ENCODE data around the gene CALR3. TPM values are rescaled to one million over a fixed set of nuclear protein-coding genes. Genes with fewer than 3 reads are reported as not detected.

CALR3 gene
- total RNA-seq, 2 donors from 2014 or later, result not detected

DNA sequence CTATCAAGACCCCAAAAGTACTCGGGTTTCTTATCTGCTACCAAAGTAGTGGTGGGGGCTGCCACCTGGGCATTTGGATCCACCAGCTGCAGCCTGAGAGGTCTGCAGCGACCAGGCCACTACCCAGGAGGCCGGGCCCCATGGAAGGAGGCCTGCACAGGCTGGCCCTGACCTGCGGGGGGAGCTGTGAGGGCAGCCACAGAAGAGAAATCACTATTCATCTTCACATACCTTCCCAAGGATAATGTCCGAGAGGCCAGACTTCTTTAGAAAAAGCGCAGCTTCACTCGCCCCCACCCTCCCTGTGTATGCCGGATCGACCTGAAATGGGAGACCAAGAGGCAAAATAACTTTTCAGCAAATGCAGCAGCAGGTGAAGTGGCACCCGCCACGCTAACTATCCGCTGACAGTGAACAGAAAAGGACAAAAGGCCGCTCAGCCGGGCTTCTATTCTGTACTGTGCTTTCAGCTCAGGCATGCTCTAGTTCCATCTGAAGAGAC lies 54.3 kb downstream of the CALR3 start:
- TF ChIP-seq, protein P1, sequence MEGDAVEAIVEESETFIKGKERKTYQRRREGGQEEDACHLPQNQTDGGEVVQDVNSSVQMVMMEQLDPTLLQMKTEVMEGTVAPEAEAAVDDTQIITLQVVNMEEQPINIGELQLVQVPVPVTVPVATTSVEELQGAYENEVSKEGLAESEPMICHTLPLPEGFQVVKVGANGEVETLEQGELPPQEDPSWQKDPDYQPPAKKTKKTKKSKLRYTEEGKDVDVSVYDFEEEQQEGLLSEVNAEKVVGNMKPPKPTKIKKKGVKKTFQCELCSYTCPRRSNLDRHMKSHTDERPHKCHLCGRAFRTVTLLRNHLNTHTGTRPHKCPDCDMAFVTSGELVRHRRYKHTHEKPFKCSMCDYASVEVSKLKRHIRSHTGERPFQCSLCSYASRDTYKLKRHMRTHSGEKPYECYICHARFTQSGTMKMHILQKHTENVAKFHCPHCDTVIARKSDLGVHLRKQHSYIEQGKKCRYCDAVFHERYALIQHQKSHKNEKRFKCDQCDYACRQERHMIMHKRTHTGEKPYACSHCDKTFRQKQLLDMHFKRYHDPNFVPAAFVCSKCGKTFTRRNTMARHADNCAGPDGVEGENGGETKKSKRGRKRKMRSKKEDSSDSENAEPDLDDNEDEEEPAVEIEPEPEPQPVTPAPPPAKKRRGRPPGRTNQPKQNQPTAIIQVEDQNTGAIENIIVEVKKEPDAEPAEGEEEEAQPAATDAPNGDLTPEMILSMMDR (IDR thresholded peaks at IDR 0.05), result no peak
- ATAC-seq (ENCODE audit: insufficient number of reproducible peaks, low FRiP score, low read depth) (no peak), DNase-seq (ENCODE audit: low spot score) (no peak)
- Histone ChIP-seq H3K9me3 (no peaks in the 10 kb centered on the region), H3K27me3 (replicated peaks; ENCODE audit: insufficient read depth) (no peaks in the 10 kb centered on the region), H3K4me3 (no peak overlapping the region), H3K36me3 (peaks cover 5% of the 10 kb centered on the region), H3K4me1 (ENCODE audit: control insufficient read depth in 1 of 2, low read depth in 2 of 2) (peaks cover 8 to 25% of the 10 kb centered on the region in 2 donors), H3K27ac (no peak overlapping the region)

DNA sequence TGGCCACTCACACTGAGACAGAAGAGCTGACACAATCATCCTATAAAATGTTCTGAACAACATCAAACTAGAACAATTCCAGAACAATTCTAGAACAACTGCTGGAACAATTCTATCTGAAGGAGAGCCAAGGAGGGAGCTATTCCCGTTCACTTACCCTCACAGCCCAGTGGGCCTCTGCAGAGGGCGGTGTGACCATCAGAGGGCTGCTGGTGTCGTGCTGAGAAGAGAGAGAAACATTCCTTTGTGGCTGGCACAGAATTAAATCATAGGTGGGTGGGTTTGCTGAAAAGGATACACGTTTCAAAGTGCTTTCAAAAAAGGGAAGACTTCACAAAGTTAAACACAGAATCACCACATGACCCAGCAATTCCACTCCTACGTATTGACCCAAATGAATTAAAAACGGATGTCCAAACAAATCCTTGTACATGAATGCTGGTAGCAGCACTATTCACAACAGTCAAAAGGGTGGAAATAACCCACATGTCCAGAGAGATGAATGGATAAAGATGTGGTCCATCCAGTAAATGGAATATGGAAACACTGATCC lies 59.1 kb downstream of the CALR3 start:
- H3K27ac ChIP-seq, result peak overlapping the region; percentile 35 to 68
- TF ChIP-seq, protein P1 (IDR thresholded peaks at IDR 0.05), result no peak
- peaks cover 5% of the 10 kb centered on the region for H3K36me3 ChIP-seq

DNA sequence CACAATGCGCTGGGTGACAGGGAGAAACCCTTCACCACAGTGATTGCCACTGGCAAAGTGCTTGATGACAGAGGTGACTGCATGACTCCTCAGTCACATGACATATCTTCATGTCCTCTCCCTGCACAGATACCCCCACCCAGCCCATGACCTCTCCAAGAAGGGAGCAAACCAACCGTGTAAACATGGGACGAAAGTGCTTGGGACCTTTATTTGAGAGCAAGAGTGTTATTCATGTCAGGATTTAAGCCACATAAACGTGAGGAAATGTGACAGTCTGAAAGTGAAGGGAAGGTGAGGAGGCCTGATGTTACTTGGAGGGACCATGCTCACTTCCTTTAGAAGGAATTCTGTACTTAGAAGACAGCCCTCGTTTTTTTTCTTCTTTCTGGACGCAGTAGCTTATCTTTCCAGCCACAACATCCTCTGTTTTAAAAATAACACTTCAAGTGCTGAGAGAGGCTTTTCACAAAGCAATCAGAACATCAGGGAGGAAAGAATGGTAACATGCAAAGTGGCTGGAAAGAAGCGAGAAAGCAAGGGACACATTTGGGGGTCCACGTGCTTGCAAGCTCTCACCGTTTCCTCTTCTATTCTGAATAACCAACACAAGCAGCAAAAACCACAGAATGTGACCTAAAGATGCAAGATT lies 59.8 kb downstream of the CALR3 start:
- Histone ChIP-seq H3K9me3 (no peaks in the 10 kb centered on the region), H3K4me3 (no peak overlapping the region), H3K27me3 (replicated peaks; ENCODE audit: insufficient read depth) (no peaks in the 10 kb centered on the region), H3K4me1 (ENCODE audit: control insufficient read depth in 1 of 2, low read depth in 2 of 2) (peaks cover 0 to 31% of the 10 kb centered on the region in 2 donors), H3K36me3 (peaks cover 4% of the 10 kb centered on the region), H3K27ac (peak overlapping the region; percentile 35 to 68)
- ATAC-seq (ENCODE audit: insufficient number of reproducible peaks, low FRiP score, low read depth), result no peak
- DNase-seq (ENCODE audit: low spot score), result no peak
- TF ChIP-seq, protein P1 (IDR thresholded peaks at IDR 0.05), result no peak

More for the DNA sequence above, 59.1 kb downstream of the CALR3 start:
- Histone ChIP-seq H3K4me1 (ENCODE audit: control insufficient read depth in 1 of 2, low read depth in 2 of 2) (peaks cover 0 to 31% of the 10 kb centered on the region in 2 donors), H3K9me3 (no peaks in the 10 kb centered on the region), H3K4me3 (no peak overlapping the region), H3K27me3 (replicated peaks; ENCODE audit: insufficient read depth) (no peaks in the 10 kb centered on the region)
- ATAC-seq (ENCODE audit: insufficient number of reproducible peaks, low FRiP score, low read depth) (no peak), DNase-seq (ENCODE audit: low spot score) (no peak)

DNA sequence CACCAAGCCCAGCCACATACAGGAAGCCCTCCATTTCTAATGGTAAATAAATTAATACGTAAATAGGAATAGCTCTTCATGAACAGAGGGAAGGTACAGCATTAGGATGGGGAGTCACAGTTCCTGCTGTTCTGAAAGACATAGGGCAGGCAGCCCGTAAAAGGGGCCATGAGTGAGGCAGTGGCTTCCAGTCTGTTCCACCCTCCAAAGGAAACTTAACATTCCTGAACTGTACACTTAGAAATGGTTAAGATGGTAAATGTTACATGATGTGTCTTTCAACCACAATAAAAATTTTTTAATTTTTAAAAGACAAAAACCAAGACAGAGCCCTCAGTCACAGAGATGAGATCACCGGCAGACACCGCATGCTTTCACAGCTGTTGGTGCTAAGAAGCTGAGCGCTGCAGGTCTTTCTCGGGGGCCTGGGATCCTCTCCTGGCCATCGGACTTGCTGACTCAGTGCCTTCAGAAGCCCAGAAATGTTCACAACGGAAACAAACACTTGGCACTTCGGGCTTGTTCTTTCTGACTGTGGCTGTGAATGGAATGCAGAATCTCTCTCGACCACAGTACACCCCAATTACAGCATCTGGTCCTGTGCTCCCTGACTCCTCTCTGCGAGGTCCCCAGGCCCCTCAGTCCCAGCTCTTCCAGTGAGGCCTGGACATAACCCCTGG lies 60.6 kb downstream of the CALR3 start:
- Histone ChIP-seq H3K4me3 (no peak overlapping the region), H3K27ac (peak overlapping the region; percentile 35 to 68), H3K4me1 (ENCODE audit: control insufficient read depth in 1 of 2, low read depth in 2 of 2) (peaks cover 0 to 27% of the 10 kb centered on the region in 2 donors), H3K9me3 (no peaks in the 10 kb centered on the region), H3K36me3 (peaks cover 5% of the 10 kb centered on the region), H3K27me3 (replicated peaks; ENCODE audit: insufficient read depth) (no peaks in the 10 kb centered on the region)
- ATAC-seq (ENCODE audit: insufficient number of reproducible peaks, low FRiP score, low read depth) (peak; percentile 39), DNase-seq (ENCODE audit: low spot score) (no peak)
- TF ChIP-seq, protein P1 (IDR thresholded peaks at IDR 0.05), result no peak

DNA sequence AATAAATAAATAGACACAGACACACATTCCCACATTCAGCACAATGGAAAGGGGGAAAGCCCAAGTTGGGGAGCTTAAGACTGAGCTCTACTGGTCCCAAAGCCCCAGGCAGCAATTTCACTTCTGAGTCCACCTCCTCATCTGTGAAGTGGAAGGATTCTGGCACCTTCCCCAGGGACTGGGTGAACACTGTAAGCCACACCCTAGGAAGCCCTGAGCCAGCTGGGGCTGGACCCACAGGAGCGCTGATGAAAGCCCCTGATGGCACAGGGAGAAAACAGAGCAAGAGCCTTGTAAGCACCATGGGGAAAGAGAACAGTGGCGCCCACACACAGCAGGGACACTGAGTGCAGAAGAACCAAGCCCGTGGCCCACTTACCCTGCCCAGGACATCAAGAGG lies 62.0 kb downstream of the CALR3 start:
- Histone ChIP-seq H3K4me1 (ENCODE audit: control insufficient read depth in 1 of 2, low read depth in 2 of 2) (peaks cover 0 to 32% of the 10 kb centered on the region in 2 donors), H3K27ac (no peak overlapping the region), H3K4me3 (no peak overlapping the region), H3K9me3 (no peaks in the 10 kb centered on the region), H3K36me3 (peaks cover 5% of the 10 kb centered on the region), H3K27me3 (replicated peaks; ENCODE audit: insufficient read depth) (no peaks in the 10 kb centered on the region)
- TF ChIP-seq, protein P1 (IDR thresholded peaks at IDR 0.05), result no peak
- ATAC-seq (ENCODE audit: insufficient number of reproducible peaks, low FRiP score, low read depth) (no peak), DNase-seq (ENCODE audit: low spot score) (no peak)

Data from thoracic aorta (tissue), 2 donors.